Measurements from ENCODE around the gene CDK18.
A peak's percentile ranks its signal among the peaks of the same experiment; 100 is the strongest.

CDK18 gene

GRCh38 chr1:205537386-205538018 is 33.0 kb downstream of the CDK18 start:
- no peak for DNase-seq (ENCODE audit: low spot score)

DNA sequence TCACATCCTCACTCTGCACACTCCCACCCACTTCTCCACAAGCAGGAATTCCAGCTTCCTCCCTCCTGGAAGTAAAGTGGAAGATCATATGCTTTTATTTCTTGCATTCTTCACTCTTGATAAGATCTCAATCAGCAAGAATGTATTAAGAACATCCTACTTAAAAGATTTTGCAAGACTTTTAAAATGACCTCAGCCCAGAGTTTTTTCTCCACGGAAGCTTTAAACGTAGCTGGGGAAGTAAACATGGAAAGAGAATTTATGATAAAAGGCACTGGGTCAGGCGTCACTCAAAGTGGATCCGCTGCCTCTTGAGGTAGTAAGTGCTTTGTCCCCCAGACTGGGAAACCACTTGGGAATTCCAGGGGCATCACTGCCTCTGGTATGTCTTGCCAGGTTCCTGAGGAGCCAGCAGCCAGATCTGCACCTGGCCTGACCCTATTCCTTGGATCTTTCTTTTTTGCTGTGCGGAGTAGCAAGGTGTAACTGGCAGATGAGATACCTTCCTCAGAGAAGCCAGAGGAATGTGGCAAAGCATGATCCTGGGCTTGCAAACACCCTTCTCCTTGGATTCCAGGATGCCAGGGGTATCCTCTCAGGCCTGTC is 33.9 kb downstream of the CDK18 start:
- DNase-seq (ENCODE audit: low spot score) = no peak

GRCh38 chr1:205541161-205541886 is 36.9 kb downstream of the CDK18 start:
- no peak for DNase-seq (ENCODE audit: low spot score)

DNA sequence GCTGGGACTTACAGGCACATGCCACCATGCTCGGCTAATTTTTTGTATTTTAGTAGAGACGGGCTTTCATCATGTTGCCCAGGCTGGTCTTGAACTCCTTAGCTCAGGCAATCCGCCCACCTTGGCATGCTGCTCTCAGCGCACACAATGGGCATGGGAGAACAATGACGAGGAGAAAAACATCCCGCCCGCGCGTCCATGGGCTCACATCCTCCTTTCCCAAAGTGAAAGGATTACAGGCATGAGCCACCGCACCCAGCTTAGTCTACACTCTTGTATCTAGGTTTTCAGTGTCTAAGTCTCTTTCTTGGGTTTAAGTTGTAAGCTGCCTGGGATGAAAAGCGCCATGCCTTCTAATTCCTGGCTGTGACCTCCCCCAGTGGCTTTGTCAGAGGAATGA is 37.9 kb downstream of the CDK18 start:
- no peak for DNase-seq (ENCODE audit: low spot score)

- DNase-seq (ENCODE audit: low spot score) = peak; percentile 55
Measured at GRCh38 chr1:205543351-205544301, 39.2 kb downstream of the CDK18 start.

DNA sequence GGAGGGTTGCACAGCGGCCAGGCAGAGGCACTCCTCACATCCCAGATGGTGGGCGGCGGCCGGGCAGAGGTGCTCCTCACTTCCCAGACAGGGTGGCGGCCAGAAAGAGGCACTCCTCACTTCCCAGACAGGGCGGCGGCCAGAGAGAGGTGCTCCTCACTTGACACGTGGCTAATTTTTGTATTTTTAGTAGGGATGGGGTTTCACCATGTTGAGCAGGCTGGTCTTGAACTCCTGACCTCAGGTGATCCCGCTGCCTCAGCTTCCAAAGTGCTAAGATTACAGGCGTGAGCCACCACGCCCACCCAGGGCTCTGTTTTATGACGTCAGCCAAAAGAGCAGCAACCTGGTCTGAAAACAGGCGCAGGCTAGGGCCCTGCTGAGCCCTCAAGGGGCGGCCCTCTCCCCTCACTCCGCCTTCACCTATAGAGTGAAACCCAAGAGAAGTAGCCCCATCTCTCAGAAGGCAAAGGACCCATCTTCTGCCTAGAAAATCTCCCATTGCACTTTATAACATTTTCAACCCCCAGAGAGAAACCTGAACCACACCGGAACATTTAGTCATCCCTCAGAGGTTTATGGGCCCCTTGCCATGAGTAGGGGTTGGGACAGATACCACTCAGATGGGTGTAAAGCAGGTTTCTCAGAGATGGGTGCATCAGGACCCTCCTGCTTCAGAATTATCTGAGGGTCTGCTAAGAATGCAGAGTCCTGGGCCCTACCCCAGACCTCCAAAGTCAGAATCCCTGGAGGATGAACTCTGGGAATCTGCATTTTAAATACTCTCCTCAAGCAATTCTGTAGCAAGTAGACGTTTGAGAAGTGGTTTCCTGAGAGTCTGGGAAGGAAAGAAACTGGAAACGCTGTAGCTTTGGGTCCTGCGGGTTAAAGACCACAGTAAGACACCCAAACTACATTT is 40.8 kb downstream of the CDK18 start:
- DNase-seq (ENCODE audit: low spot score) = no peak

DNA sequence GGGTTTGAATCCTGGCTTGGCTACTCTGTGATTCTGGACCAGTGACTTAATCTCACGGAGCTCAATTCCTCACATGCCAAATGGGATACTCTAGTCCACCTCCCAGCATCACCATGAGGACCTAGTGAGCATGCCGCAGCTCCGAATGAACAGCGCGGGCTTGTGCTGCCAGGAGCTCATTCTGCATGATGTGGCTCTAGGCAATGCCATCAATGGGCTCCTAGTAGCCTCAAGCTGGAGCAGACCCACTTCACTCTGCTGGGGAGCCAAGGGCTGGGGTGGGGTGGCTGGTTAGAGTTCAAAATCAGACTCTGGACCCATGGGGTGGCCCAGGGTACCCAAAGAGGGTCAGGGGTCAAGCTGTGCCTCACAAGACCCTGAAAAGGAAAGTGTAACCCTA is 41.5 kb downstream of the CDK18 start:
- no peak for DNase-seq (ENCODE audit: low spot score)

- DNase-seq (ENCODE audit: low spot score) = no peak
Measured at GRCh38 chr1:205546541-205546940, 42.1 kb downstream of the CDK18 start.

DNA sequence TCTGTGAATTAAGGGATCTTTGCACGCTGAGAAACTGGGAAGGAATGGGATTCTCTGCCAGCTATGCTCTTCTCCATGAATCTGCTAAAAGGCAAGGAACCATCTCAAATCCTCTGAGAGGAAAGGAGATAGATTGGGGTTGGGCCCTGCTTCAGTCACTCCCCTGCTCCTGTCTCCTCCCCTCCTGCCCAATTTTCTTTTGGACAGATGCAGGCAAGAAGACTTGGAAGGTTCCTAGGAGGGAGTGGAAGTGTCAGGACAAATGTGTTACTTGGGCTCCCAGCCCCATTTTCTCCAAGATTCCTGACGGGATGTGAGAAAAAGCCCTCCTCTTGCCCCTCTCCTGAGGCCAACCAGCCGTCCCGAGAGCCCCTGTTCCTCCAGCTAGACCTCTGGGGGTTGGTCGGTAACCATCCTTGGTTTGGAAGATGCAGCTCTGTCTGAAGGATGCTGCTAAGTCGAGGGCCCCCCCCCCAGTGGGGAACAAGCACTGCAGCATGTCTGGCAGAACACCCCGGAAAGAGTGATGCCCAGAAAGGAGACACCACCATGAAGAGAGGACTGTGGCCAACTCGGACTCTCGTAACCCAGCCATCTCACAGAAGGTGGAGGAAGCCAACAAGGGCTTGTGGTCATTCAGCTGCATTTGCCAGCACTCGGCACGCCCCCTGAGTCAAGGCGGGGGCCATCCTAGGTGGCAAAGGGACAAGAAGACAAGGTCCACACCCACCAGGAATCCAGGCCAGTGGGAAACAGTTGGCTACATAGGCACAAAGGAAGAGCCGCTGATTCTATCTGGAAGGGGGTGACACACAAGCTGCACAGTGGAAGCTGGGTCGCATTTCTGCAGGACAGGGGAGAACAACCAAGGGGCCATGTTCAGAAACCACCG is 43.7 kb downstream of the CDK18 start:
- no peak for DNase-seq (ENCODE audit: low spot score)

GRCh38 chr1:205554026-205554811 is 49.8 kb downstream of the CDK18 start:
- DNase-seq (ENCODE audit: low spot score) = no peak

GRCh38 chr1:205561501-205562203 is 57.2 kb downstream of the CDK18 start:
- no peak for DNase-seq (ENCODE audit: low spot score)

GRCh38 chr1:205563927-205564441 is 59.5 kb downstream of the CDK18 start:
- no peak for DNase-seq (ENCODE audit: low spot score)

GRCh38 chr1:205565799-205566198 is 61.3 kb downstream of the CDK18 start:
- no peak for DNase-seq (ENCODE audit: low spot score)

- DNase-seq (ENCODE audit: low spot score) = no peak
Measured at GRCh38 chr1:205567716-205568115, 63.2 kb downstream of the CDK18 start.

DNA sequence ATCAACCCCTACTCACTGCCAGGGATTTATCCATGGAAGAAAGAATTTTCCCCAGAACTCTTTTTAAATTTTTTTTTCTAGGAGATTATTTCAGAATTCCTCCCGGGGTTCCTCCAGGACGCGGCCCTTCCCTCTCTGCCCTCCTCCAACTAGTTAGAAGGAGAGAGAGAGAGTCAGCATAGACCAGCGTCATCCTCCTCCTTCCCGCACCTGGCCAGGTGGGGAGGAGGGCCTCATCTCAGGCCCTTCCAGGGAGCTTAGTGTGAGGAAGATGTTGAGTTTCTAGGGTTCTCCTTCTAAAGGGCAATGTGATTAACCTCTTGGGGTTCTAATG is 63.6 kb downstream of the CDK18 start:
- no peak for DNase-seq (ENCODE audit: low spot score)

- DNase-seq (ENCODE audit: low spot score) = no peak
Measured at GRCh38 chr1:205568469-205569361, 64.2 kb downstream of the CDK18 start.

DNA sequence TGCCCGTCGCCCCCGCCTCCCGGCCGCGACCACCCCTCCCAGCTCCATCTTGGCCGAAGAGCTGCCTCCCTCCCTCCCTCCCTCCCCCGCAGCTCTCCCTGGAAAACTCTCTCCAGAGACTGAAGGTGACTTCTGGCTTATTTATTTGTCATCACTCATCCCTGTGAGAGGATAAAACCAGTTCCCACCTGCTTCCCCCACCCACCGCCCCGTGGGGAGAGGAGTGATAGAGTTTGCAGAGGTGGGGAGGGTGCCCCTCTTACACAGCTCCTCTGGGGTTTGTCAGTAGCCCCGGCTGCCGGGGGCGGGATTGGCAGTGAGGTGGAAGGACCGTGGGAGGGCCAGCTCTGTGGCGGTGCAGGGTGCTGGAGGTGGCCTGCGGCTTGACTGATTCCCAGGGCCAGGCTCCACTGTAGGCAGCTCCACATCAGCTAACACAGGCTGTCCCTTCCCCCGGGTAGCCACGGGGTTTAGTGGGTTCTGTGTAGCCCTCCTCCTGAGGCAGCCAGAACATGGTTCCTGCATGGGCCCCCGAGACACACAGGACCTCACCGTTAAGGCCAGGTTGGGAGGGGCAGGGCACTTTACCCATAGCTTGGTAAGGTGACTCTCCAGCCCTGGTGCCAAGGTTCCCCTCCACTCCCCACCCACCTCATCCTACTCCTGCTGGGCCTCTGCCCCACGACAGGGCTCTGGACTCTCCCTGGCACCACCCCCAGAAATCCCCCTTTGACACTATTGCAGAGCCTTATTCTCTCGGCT is 65.1 kb downstream of the CDK18 start:
- DNase-seq (ENCODE audit: low spot score) = no peak

Data from AG08396 (cell line).